ENCODE data around the gene BTBD2.

Gene BTBD2

DNA sequence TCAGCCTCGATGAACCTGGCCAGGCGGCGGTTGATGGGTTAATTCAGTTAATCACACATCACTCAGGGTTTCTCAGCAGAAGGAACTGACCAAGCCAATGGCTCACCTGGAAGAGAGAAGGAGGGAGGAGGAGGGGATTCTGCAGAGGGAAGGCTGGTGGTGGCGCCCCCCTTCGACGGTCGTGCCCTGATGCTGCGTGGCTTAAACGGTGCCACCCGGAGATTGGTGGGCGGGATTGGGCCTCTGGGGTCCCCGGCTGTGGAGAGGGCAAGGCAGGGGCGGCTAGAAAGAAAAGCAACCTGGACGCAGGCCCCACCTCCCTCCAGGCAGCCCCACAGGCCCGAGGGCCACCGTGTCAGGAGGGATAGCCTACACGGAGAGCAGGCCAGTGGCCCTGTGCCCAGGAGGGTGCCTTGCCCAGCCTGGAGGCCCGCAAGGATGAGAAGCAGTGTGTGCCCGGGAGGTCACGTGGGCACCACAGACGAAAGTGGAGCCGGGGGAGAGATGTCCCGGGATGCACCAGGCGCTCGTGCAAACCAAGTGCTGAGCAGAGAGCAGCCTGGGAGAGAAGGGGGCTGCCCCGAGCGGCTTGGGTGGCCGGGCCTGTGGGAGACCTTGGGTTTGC is 58.5 kb downstream of the BTBD2 start:
- peak in 1 of 2 experiments; percentile 15 for DNase-seq

DNA sequence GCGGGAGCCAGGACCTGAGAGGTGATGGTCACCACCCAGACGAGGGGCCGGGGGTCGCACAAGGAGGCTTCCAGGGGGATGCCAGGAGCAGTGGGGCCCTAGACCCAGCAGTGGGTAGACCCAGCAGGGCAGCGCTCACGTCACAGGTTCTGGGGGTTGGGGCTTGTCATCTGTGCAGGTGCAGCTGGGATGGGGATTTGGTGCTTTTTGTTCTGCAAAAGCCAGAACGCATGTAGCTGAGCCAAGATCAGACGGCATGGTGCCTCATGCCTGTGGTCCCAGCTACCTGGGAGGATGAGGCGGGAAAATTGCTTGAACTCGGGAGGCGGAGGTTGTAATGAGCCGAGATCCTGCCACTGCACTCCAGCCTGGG is 59.4 kb downstream of the BTBD2 start:
- no peak for DNase-seq

DNA sequence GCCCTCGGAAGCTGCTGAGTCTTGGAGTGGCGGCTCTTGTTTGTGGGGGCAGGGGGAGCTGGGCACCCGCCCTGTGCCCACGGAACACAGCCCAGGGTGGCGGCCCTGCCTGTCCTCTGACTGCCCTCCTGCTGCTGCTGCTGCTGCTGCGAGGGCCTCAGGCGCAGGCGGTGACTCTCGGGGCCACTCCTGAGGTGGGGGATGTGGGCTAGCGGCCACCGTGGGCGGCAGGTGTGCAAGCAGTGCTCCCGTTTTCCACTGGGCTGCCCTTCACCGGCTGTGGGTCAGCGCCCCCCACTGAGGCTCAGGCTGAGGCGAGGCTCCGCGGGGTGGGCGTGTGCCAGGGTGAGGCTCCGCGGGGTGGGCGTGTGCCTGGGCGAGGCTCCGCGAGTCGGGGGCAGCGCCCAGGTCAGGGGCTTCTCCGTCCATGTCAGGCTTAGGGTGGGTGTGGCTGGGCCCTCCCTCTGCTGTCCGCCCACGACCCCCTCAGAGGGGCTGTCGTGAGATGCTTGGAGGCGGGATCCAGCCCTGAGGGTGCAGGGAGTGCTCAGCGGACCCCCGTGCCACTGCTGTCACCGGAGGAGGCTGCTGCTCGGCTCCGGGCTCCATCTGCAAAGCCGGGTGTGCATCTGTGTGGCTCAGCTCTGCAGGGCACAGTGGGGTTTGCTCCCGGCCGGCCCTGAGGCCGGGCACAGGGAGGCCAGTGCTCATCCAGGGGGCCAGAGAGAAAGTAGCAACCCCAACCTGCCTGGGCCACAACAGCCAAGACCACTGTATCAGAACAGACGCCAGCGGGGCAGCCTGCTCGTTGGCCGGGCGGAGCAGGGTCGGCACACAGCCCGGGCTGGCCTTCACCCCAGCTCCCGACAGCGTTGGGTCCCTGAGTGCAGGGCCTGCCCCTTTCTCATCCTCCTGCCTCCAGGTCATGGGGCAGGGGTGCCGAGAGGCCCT is 60.1 kb downstream of the BTBD2 start:
- no peak for DNase-seq

GRCh38 chr19:1954532-1954933 is 61.0 kb downstream of the BTBD2 start:
- DNase-seq, result no peak

DNA sequence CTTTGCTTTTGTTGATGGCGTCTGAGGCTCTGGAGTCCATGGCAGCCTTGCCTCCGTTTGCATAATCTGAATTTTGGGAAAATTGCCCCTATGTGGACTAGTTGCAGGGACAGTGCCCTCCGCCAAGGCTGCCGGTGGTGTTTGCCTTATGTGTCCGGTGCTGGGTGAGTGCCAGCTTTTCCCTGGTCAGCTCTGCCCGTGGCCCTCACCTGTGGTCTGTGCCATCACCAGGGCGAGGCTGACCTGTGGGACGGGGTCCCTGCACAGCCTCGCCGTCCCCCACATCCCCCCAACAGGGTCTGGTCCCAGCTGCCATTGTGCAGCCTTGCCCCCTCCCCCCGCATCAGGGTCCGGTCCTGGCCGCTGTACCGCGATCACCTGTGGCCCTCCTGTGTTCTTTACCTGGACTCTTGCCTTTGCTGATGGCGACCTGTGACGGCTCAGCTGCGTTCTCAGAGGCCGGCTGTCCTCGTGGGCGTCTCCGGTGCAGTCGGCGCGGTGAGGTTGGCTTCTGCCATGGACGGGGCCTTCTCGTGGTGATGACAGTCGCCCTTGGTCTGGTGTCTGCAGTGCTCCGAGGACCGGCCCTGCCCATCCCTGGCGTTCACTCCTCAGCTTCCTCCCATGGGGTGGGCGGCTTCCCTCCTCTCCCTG is 61.9 kb downstream of the BTBD2 start:
- DNase-seq, result no peak

- DNase-seq, result no peak
Measured at GRCh38 chr19:1953037-1953436, 62.5 kb downstream of the BTBD2 start.

GRCh38 chr19:1952635-1953034 is 62.9 kb downstream of the BTBD2 start:
- DNase-seq, result no peak

GRCh38 chr19:1950640-1951039 is 64.9 kb downstream of the BTBD2 start:
- no peak for DNase-seq

- DNase-seq, result no peak
Measured at GRCh38 chr19:1949304-1950101, 66.0 kb downstream of the BTBD2 start.

DNA sequence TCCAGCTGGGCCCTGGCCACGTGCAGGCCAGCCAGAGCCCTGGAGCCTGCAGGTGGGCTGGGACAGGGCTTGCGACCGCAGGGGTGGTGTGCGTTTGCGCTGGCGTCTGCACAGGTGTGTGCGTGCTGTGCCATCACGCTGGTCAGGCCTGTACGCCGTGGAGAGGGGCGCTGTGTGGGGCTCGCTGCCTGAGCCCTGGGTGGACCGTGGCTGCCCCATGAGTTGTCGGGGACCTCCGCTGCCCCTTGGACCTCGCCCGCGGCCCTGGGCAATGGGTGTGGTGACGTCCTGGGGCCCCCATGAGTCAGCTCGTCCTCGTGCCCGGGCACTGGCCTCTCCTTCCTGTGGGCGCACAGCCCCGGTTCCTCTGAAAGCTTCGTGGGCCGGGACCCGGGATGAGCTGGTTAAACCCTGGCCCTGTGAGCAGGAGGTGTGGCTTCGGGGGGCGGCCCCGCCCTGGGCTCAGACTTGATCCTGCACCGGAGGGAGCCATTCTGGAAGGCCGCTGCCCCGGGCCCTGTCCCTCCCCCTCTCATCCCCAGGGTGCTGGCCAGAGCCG is 67.8 kb downstream of the BTBD2 start:
- no peak for DNase-seq

- DNase-seq, result no peak
Measured at GRCh38 chr19:1945899-1946298, 69.6 kb downstream of the BTBD2 start.

DNA sequence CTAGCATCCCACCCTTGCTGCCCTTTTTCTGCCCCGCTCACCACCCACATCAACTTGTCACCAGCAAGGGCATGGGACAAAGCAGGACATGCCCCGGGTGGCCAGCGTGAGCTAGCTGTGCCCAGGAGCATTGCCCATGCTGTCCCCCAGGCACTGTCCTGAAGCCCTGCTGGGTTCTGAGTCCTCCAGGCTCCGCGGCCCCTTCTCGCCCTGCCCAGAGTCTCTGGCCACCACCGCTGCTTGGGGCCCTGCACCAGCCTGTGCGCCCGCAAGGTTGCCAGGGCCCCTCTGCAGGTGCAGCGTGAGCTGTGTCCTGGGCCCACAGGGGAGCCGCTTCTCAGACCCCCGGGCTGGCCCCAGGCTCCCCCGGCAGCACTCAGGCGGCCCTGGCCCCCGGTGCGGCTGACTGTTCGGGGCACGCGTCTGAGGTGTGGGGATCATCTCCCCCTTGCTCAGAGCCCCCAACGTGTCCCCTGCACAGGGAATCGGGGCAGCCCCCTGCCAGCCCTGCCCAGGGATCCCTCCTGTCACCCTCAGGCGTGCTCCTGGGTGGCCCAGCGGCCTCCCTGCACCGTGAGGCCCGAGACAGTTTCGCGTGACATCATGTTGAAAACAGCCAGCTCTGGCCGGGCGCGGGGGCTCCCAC is 70.5 kb downstream of the BTBD2 start:
- no peak for DNase-seq

DNA sequence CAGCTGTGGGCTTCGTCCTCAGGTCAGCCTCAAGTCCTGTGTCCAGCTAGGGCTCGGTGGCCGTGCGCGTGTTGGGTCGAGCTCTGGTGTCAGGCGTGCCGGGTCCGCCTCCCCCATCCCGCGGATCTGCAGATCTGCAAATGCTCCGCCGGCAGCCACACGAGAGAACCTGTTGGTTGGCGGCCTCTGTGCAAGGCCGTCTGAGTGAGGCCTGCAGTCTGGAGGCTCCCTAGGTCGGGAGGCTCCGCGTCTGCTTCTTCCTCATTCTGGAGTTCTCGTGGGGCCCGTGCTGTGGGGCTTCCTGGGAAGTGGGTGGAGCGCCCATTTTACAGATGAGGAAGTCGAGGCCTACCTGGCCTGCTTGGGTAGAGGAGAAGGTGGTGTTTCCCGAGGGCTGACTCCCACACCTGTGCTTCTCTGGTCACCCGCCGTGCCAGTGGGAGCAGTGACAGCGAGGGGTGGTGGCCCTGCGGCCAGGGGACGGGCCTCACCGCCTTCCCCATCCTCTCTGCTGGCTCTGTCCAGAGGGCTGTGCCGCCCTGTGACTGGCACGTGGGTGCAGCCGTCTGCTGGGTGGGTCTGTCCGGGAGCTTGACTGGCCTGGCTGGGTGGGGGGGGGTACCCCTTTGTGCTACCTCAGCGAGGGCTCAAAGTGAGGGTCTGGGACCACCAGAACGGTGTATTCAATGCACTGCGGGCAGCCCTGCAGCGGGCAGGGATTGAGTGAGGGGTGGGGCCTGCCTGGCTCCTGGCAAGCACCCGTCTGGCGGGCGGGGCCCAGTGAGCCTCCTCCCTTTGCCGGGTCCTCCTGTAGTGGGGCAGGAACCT is 71.2 kb downstream of the BTBD2 start:
- no peak for DNase-seq

DNA sequence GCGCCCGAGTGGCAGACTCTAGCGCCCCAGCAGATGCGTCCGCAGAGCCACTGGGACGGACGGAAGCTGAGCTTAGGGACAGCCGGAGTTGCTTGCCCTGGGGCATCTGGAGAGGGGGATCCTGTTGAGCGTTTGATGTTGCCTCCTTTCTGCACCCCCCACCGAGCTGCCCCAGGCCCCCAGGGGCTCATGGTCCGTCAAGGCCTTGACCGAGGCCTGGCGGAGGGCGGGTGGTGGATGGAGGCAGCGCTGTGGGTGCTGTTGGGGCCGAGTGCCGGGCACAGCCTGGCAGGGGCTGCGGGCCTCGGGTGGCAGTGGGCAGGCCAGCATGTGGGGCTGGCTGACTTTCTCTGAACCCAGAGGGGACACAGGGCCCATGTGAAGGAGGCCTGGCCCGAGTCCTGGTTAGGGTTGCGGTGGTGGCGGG is 71.8 kb downstream of the BTBD2 start:
- no peak for DNase-seq

GRCh38 chr19:1942934-1943555 is 72.5 kb downstream of the BTBD2 start:
- no peak for DNase-seq

DNA sequence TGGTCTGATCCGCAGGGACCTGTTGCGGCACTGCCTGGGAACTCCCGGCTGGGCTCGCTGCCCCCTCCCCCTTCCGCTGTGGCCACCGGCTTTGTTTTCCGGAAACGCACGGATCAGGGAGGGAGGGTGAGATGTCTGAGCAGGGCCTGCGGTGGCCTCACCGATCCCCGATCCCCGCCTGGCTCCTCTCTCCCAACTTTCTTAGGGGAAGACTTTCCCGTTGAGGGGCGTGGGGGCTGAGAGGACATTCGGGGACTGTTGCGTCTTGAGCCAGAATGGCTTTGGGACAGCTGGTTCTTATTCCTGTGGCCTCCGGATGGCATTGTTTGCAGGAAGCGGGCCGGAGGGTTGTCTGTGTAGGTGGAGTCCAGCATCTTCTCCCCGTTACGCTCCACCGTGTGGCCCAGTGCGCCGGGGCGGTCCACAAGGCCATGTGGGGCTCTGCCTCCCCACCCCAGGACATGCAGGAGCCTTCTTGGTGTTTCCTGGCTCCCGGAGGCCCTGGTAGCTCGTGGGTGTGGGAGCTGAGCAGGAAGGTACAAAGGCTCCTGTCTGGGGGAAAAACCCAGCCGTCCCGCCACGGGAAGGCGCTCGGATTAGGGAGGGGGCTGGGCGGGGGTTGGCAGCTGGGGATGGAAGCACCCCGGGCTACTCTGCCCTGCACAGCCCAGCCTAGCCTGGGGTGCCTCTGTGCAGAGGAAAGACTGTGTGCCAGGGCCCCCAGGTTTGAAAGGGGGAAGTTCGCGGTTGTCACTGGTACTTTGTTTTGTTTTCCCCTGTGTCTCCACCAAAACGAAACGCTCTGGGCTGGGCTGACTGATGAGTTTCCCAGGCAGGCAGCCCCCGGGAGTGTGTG is 73.2 kb downstream of the BTBD2 start:
- DNase-seq, result peak in 1 of 2 experiments; percentile 8

DNA sequence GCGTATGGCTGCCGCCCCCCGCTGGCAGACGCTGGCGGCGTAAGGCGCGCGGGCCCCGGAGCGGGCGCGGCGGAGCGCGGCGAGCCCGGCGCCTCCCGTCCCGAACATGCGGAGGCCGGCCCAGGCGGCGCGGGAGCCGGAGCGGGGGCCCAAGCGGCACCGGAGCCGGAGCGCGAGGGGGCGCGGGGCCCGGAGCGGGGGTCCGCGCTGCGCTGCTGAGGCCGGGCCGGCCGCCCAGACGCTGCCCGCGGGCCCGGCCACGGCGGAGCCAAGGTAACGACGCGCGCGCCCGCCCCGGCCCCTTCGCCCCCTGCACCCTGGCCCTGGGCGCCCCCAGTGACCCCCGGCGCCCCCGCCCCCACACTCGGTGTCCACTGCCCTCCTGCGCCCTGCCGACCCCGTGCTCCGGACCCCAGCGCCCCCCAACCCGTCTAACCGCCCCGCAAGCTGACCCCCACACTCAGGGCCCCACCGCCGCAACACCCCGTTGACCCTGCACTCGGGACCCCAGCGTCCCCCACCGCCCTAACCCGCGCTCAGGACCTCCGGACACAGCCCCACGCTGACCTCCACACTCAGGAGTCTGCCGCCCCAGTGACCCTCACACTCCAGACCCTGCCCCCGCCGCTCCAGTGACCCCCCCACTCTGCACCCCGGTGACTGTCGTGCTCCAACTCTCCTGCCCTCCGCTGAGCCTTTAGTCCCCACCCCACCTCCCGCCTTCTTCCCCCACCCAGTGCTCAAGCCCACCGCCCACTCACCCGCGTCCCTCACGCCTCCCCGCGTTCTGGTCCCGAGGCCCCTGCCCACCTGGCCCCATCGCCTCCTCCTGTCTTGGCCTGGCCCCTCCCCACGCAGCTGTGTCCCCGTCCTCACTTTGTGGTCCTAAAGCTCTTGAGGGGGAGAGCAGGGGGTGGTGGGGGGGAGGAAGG is 74.1 kb downstream of the BTBD2 start, which contains the start of gene CSNK1G2:
CSNK1G2 (plus strand) TSS at position 27 of the 932 bp plus-strand sequence. CDS start 28,601 bp downstream, outside the sequence.
- no peak for DNase-seq

GRCh38 chr19:1938071-1938470 is 77.4 kb downstream of the BTBD2 start:
- DNase-seq, result no peak
